Endothelial cell of hepatic sinusoid (primary cell): ENCODE data around the gene GNA14.
"Not testable (repeated sequence)": the region's sequence is repeated elsewhere in the genome, so short reads cannot be mapped to it uniquely, and the experiment has no call there.

Source experiments
- in situ Hi-C: cut with HindIII; loops from 2 replicates; pipeline ENCODE4 v1.10.0; 2017; ENCODE audit warnings: low sequenced_read_pairs

GNA14 gene

DNA sequence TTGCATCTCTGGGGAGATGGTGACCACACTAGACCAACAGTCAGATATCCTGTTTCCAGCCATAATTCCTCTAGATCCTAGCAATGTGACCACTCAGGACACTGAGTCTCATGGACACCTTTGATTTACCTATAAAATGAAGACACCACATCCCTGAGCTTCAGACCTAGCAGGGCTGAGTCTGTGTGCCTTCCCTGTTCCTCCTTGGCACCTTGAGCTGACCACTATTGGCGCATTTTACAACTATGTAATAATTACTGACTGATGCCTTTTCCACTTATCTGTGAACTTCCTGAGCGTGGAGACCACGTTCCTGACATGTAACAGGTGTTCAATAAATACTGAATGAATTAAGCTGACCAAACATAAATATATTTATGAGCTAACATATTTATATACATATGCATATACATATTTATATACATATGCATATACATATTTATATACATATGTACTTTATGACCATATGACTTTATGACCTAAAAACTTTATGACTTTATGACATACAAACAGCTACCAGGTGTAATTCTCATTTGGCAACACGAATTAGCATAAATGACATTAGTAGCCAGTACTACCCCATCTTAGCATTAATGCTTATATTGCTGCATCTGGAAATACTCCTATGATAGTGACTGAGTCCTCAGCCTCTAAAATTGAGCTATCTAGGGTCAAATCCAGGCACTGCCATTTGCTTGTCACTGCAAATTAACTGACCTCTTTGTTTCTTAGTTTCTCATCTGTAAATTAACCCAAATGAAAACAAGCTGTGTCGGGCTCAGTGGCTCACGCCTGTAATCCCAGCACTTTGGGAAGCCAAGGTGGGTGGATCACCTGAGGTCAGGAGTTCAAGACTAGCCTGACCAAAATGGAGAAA lies 150.6 kb downstream of the GNA14 start:
- in situ Hi-C loops = no loop called here

- in situ Hi-C loops = no loop called here
These were observed 152.1 kb downstream of the GNA14 start for GRCh38 chr9:77495834-77496671.

- in situ Hi-C loops = not testable (repeated sequence)
These were observed 157.8 kb downstream of the GNA14 start for GRCh38 chr9:77490279-77490678.

DNA sequence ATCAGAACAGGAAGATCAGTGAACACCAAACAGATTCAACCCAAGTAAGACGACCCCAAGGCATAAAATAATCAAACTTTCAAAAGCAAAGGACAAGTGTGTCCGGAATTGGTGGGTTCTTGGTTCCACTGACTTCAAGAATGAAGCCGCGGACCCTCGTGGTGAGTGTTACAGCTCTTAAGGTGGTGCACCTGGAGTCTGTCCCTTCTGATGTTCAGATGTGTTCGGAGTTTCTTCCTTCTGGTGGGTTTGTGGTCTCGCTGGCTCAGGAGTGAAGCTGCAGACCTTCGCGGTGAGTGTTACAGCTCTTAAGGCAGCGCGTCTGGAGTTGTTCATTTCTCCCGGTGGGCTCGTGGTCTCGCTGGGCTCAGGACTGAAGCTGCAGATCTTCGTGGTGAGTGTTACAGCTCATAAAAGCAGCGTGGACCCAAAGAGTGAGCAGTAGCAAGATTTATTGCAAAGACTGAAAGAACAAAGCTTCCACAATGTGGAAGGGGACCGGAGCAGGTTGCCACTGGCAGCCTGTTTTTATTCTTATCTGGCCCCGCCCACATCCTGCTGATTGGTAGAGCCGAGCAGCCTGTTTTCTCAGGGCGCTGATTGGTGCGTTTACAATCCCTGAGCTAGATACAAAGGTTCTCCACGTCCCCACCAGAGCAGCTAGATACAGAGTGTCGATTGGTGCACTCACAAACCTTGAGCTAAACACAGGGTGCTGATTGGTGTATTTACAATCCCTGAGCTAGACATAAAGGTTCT lies 158.5 kb downstream of the GNA14 start:
- in situ Hi-C loops = loop anchor here (5.0 kb wide), 2 partner anchors 37 to 93 kb away; no protein-coding TSS in a partner anchor

- in situ Hi-C loops = loop anchor here (5.0 kb wide), 2 partner anchors 36 to 94 kb away; no protein-coding TSS in a partner anchor
These were observed 159.5 kb downstream of the GNA14 start for GRCh38 chr9:77488439-77489126.

DNA sequence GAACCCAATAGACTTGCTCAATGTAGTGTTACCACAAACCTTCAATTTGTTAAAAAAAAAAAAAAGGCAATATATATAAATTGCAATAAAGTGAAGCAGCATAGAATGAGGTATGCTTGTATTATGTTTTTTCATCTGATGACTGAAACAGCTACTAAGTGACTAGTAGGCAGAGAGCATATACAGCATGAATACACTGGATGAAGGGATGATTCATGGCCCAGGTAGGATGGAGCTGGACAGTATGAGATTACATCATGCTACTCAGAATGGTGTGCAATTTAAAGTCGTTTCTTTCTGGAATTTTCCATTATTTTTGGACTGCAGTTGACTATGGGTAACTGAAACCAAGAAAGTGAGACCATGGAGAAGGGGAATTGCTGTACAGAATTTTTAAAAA lies 161.2 kb downstream of the GNA14 start:
- in situ Hi-C loops = loop anchor here (5.0 kb wide), 2 partner anchors 35 to 95 kb away; no protein-coding TSS in a partner anchor

DNA sequence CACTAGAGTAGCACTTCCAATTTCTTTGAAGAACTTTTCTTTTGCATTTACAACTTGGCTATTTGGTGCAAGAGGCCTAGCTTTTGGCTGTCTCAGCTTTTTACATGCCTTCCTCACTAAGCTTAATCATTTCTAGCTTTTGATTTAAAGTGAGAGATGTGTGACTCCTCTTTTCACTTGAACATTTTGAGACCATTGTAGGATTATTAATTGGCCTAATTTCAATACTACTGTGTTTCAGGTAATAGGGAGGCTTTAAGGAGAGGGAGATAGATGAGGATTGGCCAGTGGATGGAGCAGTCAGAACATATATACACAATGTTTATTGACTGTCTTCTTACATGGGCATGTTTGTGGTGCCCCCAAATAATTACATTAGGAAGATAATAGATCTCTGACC lies 161.7 kb downstream of the GNA14 start:
- in situ Hi-C loops = loop anchor here (5.0 kb wide), 2 partner anchors 34 to 96 kb away; no protein-coding TSS in a partner anchor

DNA sequence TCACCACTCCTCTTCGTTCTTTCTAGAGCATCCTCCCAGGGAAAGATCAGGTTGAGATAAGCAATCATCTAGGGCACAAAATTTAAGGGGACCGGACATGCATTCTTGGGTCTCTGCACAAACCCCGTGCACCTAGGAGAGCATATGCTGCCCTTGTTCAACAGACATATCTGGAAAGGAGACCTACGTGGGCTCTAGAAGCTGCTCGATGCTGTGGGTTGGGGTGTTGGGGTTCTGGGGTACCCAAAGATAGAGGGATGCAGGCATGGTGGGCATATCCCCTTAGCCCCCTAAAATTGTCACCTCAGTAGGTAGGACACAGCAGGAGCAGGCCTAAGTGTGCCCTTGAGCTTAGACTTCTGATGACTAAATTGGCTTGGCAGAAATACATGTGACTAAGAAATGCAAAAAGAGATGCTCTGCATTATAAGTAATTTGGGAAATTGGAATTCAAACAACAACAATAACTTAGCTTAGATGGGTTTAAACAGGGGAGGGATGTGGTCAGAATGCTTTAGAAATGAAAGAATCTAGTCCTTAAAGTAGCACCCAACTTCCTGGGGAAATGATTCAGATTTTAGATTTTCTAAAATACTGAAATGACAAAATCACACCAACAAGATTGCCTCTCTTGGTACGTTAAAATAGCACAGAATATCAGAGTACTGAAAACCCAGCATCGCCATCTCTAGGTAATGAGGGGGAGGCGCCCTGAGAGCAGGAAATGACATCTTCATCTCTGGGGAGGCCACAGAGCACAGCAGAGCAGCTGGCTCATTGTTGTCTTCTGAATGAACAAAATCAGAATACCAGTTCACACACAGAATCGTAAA lies 172.3 kb downstream of the GNA14 start:
- in situ Hi-C loops = no loop called here

DNA sequence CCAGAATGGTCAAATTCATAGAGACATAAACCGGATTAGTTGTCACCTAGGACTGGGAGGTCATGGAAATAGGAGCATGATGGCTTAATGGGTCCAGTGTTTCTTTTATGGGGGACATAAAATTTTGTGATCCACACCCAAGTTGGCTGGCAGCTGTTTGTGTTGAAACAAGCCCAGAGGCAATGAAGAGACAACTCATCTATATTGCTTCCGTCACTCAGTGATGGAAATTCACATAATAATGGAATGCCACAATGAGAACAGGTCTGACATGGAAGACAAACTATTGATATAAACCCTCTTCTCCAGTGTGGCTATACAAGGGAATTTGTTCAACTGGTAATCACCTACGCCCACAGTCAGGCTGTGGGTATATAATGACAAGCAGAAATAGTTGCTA lies 173.2 kb downstream of the GNA14 start:
- in situ Hi-C loops = no loop called here

DNA sequence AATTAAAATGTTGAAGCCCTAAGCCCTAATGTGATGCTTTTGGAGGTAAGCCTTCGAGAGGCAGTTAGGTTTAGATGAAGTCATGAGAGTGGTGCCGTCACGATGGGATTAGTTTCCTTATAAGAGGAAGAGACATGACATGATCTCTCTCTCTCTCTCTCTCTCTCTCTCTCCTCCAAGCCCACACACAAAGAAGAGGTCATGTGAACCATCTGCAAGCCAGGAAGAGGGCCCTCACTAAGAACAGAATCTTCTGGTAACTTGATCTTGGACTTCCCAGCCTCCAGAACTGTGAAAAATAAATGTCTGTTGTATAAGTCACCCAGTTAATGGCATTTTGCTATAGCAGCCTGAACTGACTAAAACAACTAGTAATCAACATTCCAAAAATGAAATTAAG lies 175.5 kb downstream of the GNA14 start:
- in situ Hi-C loops = no loop called here

GRCh38 chr9:77471572-77471971 lies 176.6 kb downstream of the GNA14 start:
- in situ Hi-C loops = no loop called here

- in situ Hi-C loops = no loop called here
These were observed 178.4 kb downstream of the GNA14 start for GRCh38 chr9:77469515-77470231.

- in situ Hi-C loops = no loop called here
These were observed 183.5 kb downstream of the GNA14 start for GRCh38 chr9:77464661-77465060.

DNA sequence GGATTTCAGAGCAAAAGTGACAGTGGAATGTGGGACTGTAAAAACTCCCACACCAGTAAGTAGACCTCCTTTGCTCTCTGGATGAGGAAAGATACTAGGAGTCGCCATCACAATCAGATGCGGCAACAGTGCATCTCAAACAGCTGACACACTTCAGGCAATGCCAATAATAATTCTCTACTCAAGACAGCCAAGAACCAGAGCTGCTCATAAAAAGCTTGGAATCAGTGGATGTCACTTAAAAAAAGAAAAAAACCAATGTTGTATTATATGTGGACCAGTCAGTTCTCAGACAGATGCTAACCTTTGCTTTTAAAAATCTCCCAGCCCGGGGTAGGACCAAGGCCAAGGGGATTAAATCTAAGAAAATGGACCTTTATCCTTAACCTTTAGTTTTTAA lies 185.0 kb downstream of the GNA14 start:
- in situ Hi-C loops = no loop called here

- in situ Hi-C loops = no loop called here
These were observed 186.1 kb downstream of the GNA14 start for GRCh38 chr9:77462066-77462465.

GRCh38 chr9:77460938-77461337 lies 187.2 kb downstream of the GNA14 start:
- in situ Hi-C loops = no loop called here

GRCh38 chr9:77457916-77458592 lies 190.1 kb downstream of the GNA14 start:
- in situ Hi-C loops = no loop called here

DNA sequence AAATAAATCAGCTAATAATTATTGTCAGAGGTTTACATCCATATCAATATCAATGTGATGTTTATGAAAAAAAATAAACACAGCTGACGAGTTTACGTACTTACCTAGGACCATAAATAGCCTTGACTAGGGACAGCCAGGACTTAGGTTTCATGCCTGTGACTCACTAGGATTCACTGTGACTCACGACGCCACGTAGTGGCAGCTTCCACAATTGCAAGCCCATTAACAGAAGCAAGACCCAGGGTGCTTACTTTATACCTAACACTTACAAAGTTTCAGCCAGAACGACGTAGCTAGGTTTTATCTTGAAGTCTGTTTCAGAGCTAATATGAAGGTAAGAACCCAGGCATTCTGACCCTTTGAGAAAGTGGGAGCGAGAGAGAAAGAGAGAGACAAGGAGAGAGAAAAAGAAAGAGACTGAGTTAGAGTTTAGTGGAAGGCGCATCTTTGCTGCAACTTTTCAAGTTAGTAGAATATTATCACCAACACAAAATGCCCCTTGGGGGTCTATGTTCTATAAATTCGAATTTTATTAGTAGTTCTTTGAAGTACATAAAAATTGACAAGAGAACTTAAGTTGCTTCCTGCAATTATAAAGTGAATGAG lies 191.2 kb downstream of the GNA14 start:
- in situ Hi-C loops = no loop called here
